ENCODE results near the gene AMOT.

AMOT gene

DNA sequence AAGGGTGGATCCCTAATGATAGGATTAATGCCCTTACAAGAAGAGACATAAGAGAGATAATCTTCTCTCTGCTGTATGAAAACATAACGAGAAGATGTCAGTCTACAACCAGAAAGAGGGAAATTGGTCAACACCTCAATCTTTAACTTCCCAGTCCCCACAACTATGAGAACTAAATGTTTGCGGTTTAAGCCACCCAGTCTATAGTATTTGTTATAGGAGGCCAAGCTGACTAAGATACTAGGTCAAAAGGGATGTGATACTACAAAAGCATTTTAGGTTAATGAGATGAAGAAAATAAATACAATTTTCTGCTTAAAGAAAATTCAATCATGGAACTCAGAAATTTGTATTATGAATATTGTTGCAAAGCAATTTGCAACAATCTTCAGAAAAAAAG, 105.5 kb downstream of the AMOT start:
- DNase-seq (ENCODE audit: low spot score): no peak

DNA sequence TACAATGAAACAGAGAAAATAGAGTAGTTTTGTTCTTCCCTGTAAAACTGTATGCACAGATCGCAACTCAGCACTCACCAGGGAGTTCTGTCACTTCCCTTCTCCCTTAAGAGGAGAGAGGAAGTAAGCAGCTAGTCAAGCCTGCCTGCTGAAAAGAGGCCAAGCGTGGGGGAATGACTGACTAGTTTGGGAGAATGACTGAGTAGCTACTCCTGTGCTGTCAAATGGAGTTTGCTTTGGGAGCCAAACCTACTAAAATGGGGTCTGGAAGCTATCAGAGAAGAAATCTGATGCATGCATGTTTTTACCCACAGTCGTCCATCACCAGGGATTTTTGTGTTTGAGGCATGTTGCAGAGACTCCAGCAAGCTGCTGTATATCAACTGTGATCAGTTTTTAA, 106.3 kb downstream of the AMOT start:
- DNase-seq (ENCODE audit: low spot score): no peak

DNA sequence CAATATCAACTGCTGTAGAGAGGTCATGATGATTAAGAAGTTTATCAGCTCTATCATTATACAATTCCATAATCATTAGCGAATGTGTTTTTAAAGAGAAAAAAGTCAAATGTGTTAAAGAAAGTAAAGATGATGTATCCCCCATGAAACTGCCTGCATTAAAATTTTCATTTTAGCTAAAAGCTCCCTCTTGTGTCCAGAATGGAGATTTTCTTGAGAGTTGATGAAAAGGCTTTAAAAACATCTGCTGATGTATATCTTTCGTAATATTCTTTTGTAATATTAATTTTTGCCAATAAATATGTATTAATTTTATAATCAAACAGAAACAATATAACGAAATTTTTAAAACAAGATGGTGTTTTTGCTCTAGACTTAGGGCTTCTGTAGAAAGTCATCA, 108.8 kb downstream of the AMOT start:
- no peak for DNase-seq (ENCODE audit: low spot score)
